Neutrophil (primary cell): ENCODE measurements around the gene SUGCT.

ENCODE experiments used
- H3K27ac ChIP-seq: fragments of 200-600 bp; sonication (generic); 2 replicates; pipeline ENCODE4 v1.5.1; 2016; ENCODE audit warnings: mild to moderate bottlenecking, moderate library complexity
- H3K27me3 ChIP-seq: fragments of 200-600 bp; sonication (generic); 2 replicates; pipeline ENCODE4 v1.6.0; 2016; ENCODE audit warnings: mild to moderate bottlenecking
- H3K36me3 ChIP-seq: fragments of 200-600 bp; sonication (generic); 2 replicates; pipeline ENCODE4 v1.5.1; 2017
- H3K4me1 ChIP-seq, 2 experiments: fragments of 200-600 bp in 1 of 2; sonication (generic) in 1 of 2; 1 replicate in 1 of 2; 2 replicates in 1 of 2; pipeline versions ENCODE4 v1.5.1 to v1.6.1; 2013 to 2016; ENCODE audit warnings: low read depth in 1 of 2, low read length in 1 of 2, mild to moderate bottlenecking in 1 of 2, moderate library complexity in 1 of 2; ENCODE audit not compliant: control insufficient read depth in 1 of 2, insufficient read depth in 1 of 2
- H3K4me3 ChIP-seq, 2 experiments: fragments of 200-600 bp in 1 of 2; sonication (generic) in 1 of 2; 1 replicate in 1 of 2; 2 replicates in 1 of 2; pipeline ENCODE4 v1.5.1; 2013 to 2016; ENCODE audit warnings: low read depth in 1 of 2, low read length in 1 of 2, mild to moderate bottlenecking in 1 of 2, moderate library complexity in 1 of 2
- H3K9me3 ChIP-seq: fragments of 200-600 bp; sonication (generic); 2 replicates; pipeline ENCODE4 v1.5.1; 2016
- CTCF ChIP-seq: fragments of 200-600 bp; sonication (generic); IDR thresholded peaks from 2 replicates; pipeline ENCODE4 v1.5.1; 2016; ENCODE audit warnings: antibody characterized with exemption

Gene SUGCT

GRCh38 chr7:40760987-40761386, 626.2 kb downstream of the SUGCT start:
- H3K9me3 ChIP-seq, result no peaks in the 10 kb centered on the region
- no peak for TF ChIP-seq CTCF
- no peaks in the 10 kb centered on the region for H3K36me3 ChIP-seq
- H3K4me3 ChIP-seq, result no peak overlapping the region
- H3K27ac ChIP-seq, result no peak overlapping the region
- peaks cover 0 to 4% of the 10 kb centered on the region in 2 experiments for H3K4me1 ChIP-seq
- no peaks in the 10 kb centered on the region for H3K27me3 ChIP-seq

DNA sequence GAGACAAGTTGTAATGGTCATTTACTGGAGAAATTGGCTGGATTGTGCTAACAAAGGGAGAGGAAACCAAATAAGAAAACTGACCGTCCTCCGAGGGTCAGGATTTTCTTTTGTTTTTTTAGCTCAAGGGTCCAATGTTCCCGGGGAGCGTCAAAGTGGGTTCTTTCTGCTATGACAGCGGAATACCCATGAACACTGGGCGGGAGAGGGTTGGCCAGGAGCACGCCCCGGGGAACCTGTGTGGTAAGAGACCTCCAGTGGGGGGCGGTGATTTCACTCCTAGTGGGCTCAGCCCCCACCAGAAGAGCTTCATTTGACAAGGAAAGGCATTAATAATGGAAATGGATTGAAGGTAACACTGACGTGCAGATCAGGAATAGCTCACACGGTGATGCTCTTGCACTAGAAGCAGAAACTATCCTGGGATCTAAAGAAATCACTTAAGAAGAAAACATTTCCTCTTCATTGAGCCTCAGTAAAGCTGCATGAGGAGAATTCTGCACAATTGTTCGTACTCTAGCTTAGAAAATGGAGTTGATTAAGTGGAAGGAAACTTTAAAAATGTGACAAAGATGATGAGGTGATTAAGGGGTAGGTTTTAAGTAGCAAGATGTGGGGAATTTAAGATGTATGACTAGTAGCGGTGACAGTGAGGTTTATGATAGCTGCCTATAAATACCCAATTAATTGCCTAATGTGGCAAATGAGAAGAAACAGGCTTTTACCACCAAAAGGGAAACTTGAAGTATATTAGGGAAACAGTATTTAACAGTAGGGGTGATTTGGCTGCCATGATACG, 627.2 kb downstream of the SUGCT start:
- peaks cover 0 to 4% of the 10 kb centered on the region in 2 experiments for H3K4me1 ChIP-seq
- no peak overlapping the region for H3K27ac ChIP-seq
- H3K27me3 ChIP-seq, result no peaks in the 10 kb centered on the region
- no peak for TF ChIP-seq CTCF
- no peak overlapping the region for H3K4me3 ChIP-seq
- no peaks in the 10 kb centered on the region for H3K9me3 ChIP-seq
- no peaks in the 10 kb centered on the region for H3K36me3 ChIP-seq

GRCh38 chr7:40763319-40764287, 628.8 kb downstream of the SUGCT start:
- Histone ChIP-seq H3K36me3 (no peaks in the 10 kb centered on the region), H3K4me1 (peaks cover 0 to 4% of the 10 kb centered on the region in 2 experiments), H3K9me3 (no peaks in the 10 kb centered on the region), H3K4me3 (no peak overlapping the region), H3K27ac (no peak overlapping the region), H3K27me3 (no peaks in the 10 kb centered on the region)
- TF ChIP-seq CTCF, result no peak

GRCh38 chr7:40765639-40766038, 630.8 kb downstream of the SUGCT start:
- H3K36me3 ChIP-seq, result no peaks in the 10 kb centered on the region
- H3K4me1 ChIP-seq, result no peaks in the 10 kb centered on the region
- TF ChIP-seq CTCF, result no peak
- H3K27me3 ChIP-seq, result no peaks in the 10 kb centered on the region
- H3K4me3 ChIP-seq, result no peak overlapping the region
- no peaks in the 10 kb centered on the region for H3K9me3 ChIP-seq
- no peak overlapping the region for H3K27ac ChIP-seq

DNA sequence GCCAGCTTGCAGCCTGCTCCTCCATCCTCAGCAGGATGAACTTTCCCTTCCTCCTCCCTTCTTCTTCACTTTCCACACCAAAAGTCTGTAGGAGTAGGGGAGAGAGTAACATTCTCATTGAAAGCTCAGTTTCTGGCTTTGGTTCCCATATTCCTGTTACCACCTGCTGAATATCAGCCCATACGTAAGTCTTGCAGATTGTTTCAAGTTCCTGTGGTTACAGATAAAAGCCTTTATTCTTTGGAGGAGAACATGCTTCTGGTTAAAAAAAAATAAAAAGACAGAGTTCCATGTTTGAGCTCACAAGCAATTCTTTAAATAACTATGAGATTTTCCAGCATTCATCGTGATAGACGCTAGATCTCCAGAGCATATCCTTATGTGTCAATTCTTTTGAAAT, 637.3 kb downstream of the SUGCT start:
- Histone ChIP-seq H3K27ac (no peak overlapping the region), H3K9me3 (no peaks in the 10 kb centered on the region), H3K4me3 (no peak overlapping the region), H3K4me1 (no peaks in the 10 kb centered on the region), H3K36me3 (no peaks in the 10 kb centered on the region), H3K27me3 (no peaks in the 10 kb centered on the region)
- TF ChIP-seq CTCF, result no peak
